Smooth muscle cell (in vitro differentiated cells): Measurements from ENCODE around the gene TRDMT1. TPM values are rescaled to one million over a fixed set of nuclear protein-coding genes. Genes with fewer than 3 reads are reported as not detected.
A peak's percentile ranks its signal among the peaks of the same experiment; 100 is the strongest.

Experiments
- DNase-seq: peaks from one replicate; lab custom pipeline; 2025; ENCODE audit not compliant: unreplicated experiment; lab: John Stamatoyannopoulos, UW
- H2AFZ ChIP-seq: fragments of 200-600 bp; sonication (generic); 2 replicates; pipeline ENCODE4 v1.6.0; 2016; ENCODE audit warnings: antibody characterized with exemption, low read depth, mild to moderate bottlenecking
- H3F3A ChIP-seq: fragments of 200-600 bp; sonication (generic); 2 replicates; pipeline ENCODE4 v1.6.0; 2017; ENCODE audit warnings: antibody characterized with exemption, low read depth
- H3K27ac ChIP-seq: fragments of 200-600 bp; sonication (generic); 2 replicates; pipeline ENCODE4 v1.5.1; 2016; ENCODE audit warnings: low read depth, mild to moderate bottlenecking
- H3K27me3 ChIP-seq: fragments of 200-600 bp; sonication (generic); 2 replicates; pipeline ENCODE4 v1.6.1; 2016; ENCODE audit warnings: low read depth, mild to moderate bottlenecking
- H3K36me3 ChIP-seq: fragments of 200-600 bp; sonication (generic); 2 replicates; pipeline ENCODE4 v1.5.1; 2016; ENCODE audit warnings: low read depth
- H3K4me1 ChIP-seq: fragments of 200-600 bp; sonication (generic); 2 replicates; pipeline ENCODE4 v1.5.1; 2016; ENCODE audit warnings: low read depth
- H3K4me2 ChIP-seq: fragments of 200-600 bp; sonication (generic); 2 replicates; pipeline ENCODE4 v1.6.0; 2016; ENCODE audit warnings: mild to moderate bottlenecking
- H3K4me3 ChIP-seq: fragments of 200-600 bp; sonication (generic); 2 replicates; pipeline ENCODE4 v1.5.1; 2016; ENCODE audit warnings: mild to moderate bottlenecking
- H3K79me2 ChIP-seq: fragments of 200-600 bp; sonication (generic); 2 replicates; pipeline ENCODE4 v1.6.0; 2016; ENCODE audit warnings: low read depth, mild to moderate bottlenecking
- H3K9ac ChIP-seq: fragments of 200-600 bp; sonication (generic); 2 replicates; pipeline ENCODE4 v1.6.0; 2016; ENCODE audit warnings: low read depth
- H3K9me3 ChIP-seq: fragments of 200-600 bp; sonication (generic); replicated peaks from 2 replicates; pipeline ENCODE4 v1.5.1; 2016; ENCODE audit warnings: low read depth
- H4K20me1 ChIP-seq: fragments of 200-600 bp; sonication (generic); 2 replicates; pipeline ENCODE4 v1.6.0; 2016; ENCODE audit warnings: low read depth
- WGBS: methylation state at CpG from one replicate; pipeline ENCODE4 v1.1.7; 2016; ENCODE audit warnings: low lambda C conversion rate; 5-methylcytosine and 5-hydroxymethylcytosine counted together
- polyA plus RNA-seq: library from polyadenylated mRNA; unstranded; fragments of >200 nt; fragmentation: Nextera tagmentation; extraction: Ambion mirVana; gene quantifications from 2 replicates; pipeline ENCODE4 v1.2.1, GENCODE V29; 2016
- total RNA-seq: library from RNA; depleted of rRNA; stranded (reverse); fragments of >200 nt; gene quantifications from 2 replicates; pipeline ENCODE4 v1.2.3, GENCODE V29; 2014
- TF ChIP-seq, protein P1 (sequence below): fragments of 200-600 bp; sonication (generic); IDR thresholded peaks from 2 replicates; pipeline ENCODE4 v1.5.1; 2017; ENCODE audit warnings: borderline replicate concordance, mild to moderate bottlenecking, antibody characterized with exemption; ENCODE audit not compliant: insufficient read depth, poor library complexity, severe bottlenecking

Gene TRDMT1
- total and polyA plus RNA-seq, 2 experiments from 2014 or later: 2.5 to 7.3 TPM

DNA sequence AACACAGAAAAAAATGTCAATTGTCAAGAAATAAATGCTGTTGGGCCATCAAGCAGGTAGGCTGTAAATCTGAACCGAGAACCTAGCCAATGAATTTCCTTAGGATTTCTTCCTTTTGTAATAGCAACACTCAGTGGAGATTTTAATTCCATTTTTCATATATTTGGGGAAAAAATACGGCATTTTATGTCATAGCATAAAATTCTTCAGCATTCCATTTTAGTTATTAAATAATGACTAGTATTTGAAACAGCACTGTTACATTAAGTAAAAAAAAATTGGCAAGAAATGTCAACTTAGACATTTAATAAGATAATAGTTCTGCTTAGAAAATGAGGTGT lies 14.3 kb upstream of the TRDMT1 start:
- H3K9ac ChIP-seq: peak overlapping the region; percentile 83
- peaks cover 24% of the 10 kb centered on the region for H3F3A ChIP-seq
- DNase-seq: no peak
- peak overlapping the region; percentile 75 for H3K4me2 ChIP-seq
- H4K20me1 ChIP-seq: no peaks in the 10 kb centered on the region
- TF ChIP-seq, protein P1, sequence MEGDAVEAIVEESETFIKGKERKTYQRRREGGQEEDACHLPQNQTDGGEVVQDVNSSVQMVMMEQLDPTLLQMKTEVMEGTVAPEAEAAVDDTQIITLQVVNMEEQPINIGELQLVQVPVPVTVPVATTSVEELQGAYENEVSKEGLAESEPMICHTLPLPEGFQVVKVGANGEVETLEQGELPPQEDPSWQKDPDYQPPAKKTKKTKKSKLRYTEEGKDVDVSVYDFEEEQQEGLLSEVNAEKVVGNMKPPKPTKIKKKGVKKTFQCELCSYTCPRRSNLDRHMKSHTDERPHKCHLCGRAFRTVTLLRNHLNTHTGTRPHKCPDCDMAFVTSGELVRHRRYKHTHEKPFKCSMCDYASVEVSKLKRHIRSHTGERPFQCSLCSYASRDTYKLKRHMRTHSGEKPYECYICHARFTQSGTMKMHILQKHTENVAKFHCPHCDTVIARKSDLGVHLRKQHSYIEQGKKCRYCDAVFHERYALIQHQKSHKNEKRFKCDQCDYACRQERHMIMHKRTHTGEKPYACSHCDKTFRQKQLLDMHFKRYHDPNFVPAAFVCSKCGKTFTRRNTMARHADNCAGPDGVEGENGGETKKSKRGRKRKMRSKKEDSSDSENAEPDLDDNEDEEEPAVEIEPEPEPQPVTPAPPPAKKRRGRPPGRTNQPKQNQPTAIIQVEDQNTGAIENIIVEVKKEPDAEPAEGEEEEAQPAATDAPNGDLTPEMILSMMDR: no peak
- no peaks in the 10 kb centered on the region for H3K79me2 ChIP-seq
- peak overlapping the region; percentile 98 for H3K27ac ChIP-seq
- H3K4me3 ChIP-seq: no peak overlapping the region
- no peaks in the 10 kb centered on the region for H3K9me3 ChIP-seq
- H2AFZ ChIP-seq: no peak overlapping the region
- H3K27me3 ChIP-seq: no peaks in the 10 kb centered on the region
- H3K36me3 ChIP-seq: no peaks in the 10 kb centered on the region
- peaks cover 20% of the 10 kb centered on the region for H3K4me1 ChIP-seq
- 90% methylated on average over 2 of the region's 2 CpGs for WGBS

- Histone ChIP-seq H3F3A (peaks cover 24% of the 10 kb centered on the region), H2AFZ (no peak overlapping the region), H3K4me3 (no peak overlapping the region), H4K20me1 (no peaks in the 10 kb centered on the region), H3K9ac (peak overlapping the region; percentile 83), H3K36me3 (no peaks in the 10 kb centered on the region), H3K9me3 (no peaks in the 10 kb centered on the region), H3K27me3 (no peaks in the 10 kb centered on the region), H3K27ac (peak overlapping the region; percentile 98), H3K79me2 (no peaks in the 10 kb centered on the region), H3K4me2 (peak overlapping the region; percentile 75), H3K4me1 (peaks cover 25% of the 10 kb centered on the region)
- WGBS: 55% methylated on average over 9 of the region's 9 CpGs
- TF ChIP-seq, protein P1: no peak
- DNase-seq: no peak
These were observed 13.7 kb upstream of the TRDMT1 start for GRCh38 chr10:17214971-17215781.

GRCh38 chr10:17214526-17214925 lies 13.1 kb upstream of the TRDMT1 start:
- Histone ChIP-seq H4K20me1 (no peaks in the 10 kb centered on the region), H3K27me3 (no peaks in the 10 kb centered on the region), H3K27ac (peak overlapping the region; percentile 98), H3K4me2 (peak overlapping the region; percentile 75), H3K9me3 (no peaks in the 10 kb centered on the region), H3K79me2 (no peaks in the 10 kb centered on the region), H2AFZ (no peak overlapping the region), H3K4me1 (peaks cover 30% of the 10 kb centered on the region), H3K36me3 (no peaks in the 10 kb centered on the region), H3K9ac (peak overlapping the region; percentile 83), H3F3A (peaks cover 24% of the 10 kb centered on the region), H3K4me3 (no peak overlapping the region)
- DNase-seq: no peak
- TF ChIP-seq, protein P1: no peak
- 32% methylated on average over 2 of the region's 2 CpGs for WGBS
